HG03378 (cell line): Measurements from ENCODE around the gene TRPM1.
A peak's percentile ranks its signal among the peaks of the same experiment; 100 is the strongest.

ENCODE experiments used
- ATAC-seq: cut with Tn5 transposase; IDR thresholded peaks from one replicate; pipeline ENCODE4 v1.9.1; 2021; ENCODE audit warnings: mild to moderate bottlenecking, moderate library complexity; ENCODE audit not compliant: unreplicated experiment

The TRPM1 gene

GRCh38 chr15:31084176-31084575 is 17.3 kb downstream of the TRPM1 start:
- no peak for ATAC-seq

- no peak for ATAC-seq
Observed at GRCh38 chr15:31083370-31083780, 18.1 kb downstream of the TRPM1 start.

GRCh38 chr15:31082771-31083369 is 18.7 kb downstream of the TRPM1 start:
- ATAC-seq = no peak

- ATAC-seq = no peak
Observed at GRCh38 chr15:31081588-31082250, 19.8 kb downstream of the TRPM1 start.

DNA sequence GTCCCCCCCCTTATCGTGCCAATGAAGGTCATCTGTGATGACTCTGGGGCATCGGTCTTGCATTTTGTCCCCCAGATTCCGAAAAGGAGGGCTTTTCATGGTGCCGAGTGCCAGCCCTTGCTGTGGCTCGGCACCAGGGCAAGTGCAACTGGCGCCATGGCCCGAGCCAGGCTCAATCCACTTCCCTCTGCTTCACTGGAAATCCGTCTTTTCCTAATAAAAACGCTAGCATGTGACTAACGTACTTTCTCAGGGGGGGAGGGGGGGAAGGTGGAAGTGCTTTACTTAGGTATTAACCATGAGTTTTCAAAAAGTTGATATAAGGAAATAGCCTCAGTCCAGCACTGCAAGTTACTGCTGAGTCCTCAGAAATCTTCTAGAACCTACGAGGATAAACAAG is 20.5 kb downstream of the TRPM1 start:
- ATAC-seq = no peak

DNA sequence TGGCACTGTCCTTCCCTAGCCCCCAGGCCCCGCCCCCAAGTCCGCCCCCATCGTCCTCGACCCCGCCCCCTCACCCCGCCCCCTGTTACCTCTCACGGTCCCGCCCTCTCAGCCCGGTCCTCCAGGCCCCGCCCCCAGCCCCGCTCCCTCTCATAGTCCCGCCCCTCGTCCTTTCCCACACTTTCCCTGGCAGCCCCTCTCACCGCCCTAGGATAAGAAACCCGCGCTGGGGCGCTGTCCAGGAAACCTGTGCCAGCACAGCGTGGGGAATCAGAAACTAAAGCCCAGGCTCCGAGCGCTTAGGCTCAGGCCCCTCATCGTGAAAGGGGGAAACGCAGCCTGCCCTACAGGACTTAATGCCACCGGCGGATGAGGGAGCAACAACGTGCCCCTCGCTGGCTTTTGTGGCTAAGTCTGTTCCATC is 20.9 kb downstream of the TRPM1 start:
- ATAC-seq = no peak

DNA sequence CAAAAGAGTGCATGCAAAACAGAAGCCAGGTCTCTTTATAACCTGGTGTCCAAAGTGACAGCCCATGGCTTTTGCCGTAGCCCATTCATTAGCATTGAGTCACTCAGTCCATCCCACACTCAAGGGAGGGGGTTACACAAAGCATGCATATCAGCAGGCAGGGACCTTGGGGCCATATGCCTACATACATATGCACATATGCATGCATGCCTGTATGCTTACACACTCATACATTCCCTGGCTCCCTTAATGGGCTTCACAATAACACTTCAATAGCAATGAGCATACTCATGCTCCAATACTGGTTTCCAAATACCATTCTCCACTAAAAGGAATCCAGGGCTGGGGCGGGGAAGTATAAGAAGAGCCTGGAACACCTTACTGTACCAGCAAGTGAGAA is 22.0 kb downstream of the TRPM1 start:
- no peak for ATAC-seq

- no peak for ATAC-seq
Observed at GRCh38 chr15:31078471-31078870, 23.1 kb downstream of the TRPM1 start.

DNA sequence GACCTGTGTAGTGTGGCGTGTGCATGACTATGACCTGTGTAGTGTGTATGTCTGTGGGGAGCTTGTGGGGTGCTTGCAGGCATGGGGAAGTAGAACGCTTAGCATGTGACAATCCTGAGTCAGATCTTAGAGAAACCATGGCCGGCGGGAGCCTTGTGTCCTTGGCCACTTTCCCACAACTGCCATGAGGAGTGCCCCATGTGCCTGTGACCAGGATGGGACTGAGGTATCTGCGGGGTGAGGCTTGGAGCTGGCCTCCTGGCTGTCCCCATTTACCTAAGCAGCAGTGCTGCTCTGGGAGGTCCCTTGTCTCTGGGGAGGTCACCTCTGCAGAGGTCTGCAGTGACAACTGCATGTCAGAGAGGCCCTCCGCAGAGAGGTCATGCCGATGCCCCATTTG is 23.6 kb downstream of the TRPM1 start:
- ATAC-seq = no peak

- no peak for ATAC-seq
Observed at GRCh38 chr15:31077181-31077580, 24.3 kb downstream of the TRPM1 start.

DNA sequence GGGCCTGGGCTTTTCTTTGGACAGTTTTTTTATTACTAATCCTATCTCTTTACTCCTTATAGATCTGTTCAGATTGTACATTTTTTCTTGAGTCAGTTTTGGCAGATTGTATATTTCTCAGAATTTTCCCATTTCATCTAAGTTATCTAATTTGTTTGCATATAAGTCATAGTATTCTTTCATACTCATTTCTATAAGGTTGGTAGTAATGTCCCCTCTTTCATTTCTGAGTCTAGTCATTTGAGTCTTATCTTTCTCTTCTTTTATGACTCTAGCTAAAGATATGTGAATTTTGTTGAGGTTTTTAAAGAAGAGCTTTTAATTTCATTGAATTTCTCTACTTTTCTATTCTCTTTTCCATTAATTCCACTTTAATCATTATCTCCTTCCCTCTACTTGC is 27.2 kb downstream of the TRPM1 start:
- no peak for ATAC-seq

DNA sequence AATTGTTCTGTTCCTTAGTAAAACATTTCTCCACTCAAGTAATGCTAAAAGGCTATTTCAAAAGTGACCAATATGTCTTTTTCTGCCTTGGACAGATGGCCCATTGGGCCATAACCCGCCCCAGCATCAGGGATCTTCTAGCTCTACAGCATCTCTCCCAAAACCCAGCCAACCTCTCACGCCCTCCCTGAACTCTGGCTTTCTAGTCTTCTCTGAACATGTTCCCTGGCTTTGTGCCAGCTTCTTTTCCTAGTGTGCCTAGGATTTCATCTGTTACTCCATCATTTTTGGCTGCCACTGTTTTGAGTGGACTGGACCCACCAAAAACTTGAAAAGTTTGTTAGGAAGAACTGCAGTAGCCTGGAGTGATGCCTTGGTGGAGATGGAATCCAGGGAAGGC is 30.7 kb downstream of the TRPM1 start:
- ATAC-seq = no peak

- ATAC-seq = no peak
Observed at GRCh38 chr15:31069360-31070000, 32.0 kb downstream of the TRPM1 start.

DNA sequence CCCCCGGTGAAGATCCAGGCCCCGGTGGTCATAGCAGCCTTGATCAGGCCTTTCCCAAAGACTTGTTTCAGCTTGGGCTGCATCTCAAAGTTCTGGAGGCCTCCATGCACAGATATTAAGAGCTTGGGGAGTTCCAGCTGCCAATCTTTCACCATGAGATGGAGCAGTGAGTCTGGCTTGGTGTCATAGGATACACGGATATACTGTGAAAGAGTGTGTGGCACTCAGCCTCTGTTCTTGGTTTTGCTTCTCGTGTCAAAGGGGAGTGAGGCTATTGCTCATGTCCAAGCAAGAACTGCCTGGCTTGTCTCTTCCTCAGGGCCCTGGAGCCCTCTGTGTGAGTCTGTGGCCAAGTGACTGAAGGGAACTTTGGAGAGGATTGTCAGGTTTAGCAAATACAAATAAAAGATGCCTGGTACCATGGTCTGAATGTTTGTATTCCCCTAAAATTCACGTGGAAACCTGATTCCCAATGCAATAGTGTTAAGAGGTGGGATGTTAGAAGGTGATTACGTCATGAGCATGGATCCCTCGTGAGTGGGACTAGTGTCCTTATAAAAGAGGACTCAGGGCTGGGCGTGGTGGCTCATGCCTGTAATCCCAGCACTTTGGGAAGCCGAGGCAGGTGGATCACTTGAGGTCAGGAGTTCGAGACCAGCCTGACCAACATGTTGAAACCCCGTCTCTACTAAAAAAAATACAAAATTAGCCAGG is 33.5 kb downstream of the TRPM1 start:
- ATAC-seq = no peak

GRCh38 chr15:31065824-31066223 is 35.7 kb downstream of the TRPM1 start:
- no peak for ATAC-seq

GRCh38 chr15:31062911-31063310 is 38.6 kb downstream of the TRPM1 start:
- no peak for ATAC-seq

DNA sequence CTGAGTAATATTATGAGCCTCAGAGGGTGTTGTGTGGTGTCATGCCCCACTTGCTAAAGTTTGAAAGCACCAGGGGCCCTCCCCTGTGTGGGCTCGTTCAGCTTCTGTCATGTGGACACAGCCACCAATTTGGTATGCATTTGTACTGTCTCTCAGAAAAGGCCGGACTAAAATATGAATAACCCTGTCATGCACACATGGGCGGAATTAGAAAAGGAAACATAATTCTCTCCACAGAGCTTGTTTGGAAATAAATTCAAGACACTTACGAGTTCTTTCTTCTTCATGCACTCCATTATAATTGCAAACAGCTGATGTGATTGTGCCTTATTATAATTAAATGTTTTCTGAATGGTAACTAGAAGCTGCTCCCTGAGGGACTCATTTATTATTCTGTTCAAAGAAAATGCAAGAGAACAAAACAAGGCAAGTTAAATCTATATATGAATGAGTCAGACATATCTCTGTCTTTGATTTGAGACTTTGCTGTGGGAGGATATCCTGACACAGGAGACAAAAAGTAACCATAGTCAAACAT is 39.1 kb downstream of the TRPM1 start:
- peak; percentile 62 for ATAC-seq

GRCh38 chr15:31060429-31061140 is 40.9 kb downstream of the TRPM1 start:
- ATAC-seq = no peak

DNA sequence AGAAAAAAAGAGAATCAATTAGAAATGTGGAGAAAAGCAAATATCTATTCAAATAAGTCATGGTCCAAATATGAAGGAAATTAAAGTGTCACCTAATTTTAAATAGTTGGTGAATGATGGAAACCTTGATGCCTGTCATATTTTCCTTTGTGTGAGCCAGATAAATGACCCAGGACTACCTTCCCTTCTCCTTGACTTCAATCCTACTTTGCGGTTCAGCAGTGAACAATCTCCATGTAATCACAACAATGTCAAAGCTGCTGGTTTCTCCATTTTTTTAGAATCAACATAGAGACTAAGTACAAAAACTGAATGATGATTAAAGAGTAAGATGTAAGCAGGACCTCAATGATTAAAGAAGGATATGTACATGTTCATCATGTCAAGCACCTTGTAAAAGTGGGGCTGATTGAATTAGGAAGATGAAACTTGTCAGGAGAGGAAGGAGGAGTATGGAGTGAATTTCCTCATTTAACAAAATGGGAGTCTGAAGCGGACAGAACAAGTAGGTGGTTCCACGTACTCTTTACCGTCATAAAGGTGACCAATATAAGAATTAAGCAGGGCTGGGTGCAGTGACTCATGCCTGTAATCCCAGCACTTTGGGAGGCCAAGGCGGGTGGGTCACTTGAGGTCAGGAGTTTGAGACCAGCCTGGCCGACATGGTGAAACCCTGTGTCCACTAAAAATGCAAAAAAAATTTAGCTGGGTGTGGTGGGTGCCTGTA is 43.1 kb downstream of the TRPM1 start:
- no peak for ATAC-seq

- ATAC-seq = no peak
Observed at GRCh38 chr15:31051496-31052080, 49.9 kb downstream of the TRPM1 start.
